OCI-LY1 (cell line): Measurements from ENCODE around the gene SNTG2.

Experiments
- H2AFZ ChIP-seq: fragments of 200-600 bp; sonication (generic), shearing (Covaris generic); 2 replicates; pipeline ENCODE4 v1.6.0; 2014; ENCODE audit warnings: antibody characterized with exemption, mild to moderate bottlenecking, low read length
- H3F3A ChIP-seq: fragments of 200-600 bp; sonication (generic), shearing (Covaris generic); 2 replicates; pipeline ENCODE4 v1.6.0; 2014; ENCODE audit warnings: mild to moderate bottlenecking, antibody characterized with exemption, low read length, moderate library complexity; ENCODE audit not compliant: insufficient read depth
- H3K27ac ChIP-seq: fragments of 200-600 bp; sonication (generic); 2 replicates; pipeline ENCODE4 v1.5.1; 2014; ENCODE audit warnings: low read length, mixed run types, mild to moderate bottlenecking, low read depth; ENCODE audit not compliant: poor library complexity, severe bottlenecking
- H3K27me3 ChIP-seq: fragments of 200-600 bp; sonication (generic); 2 replicates; pipeline ENCODE4 v1.6.0; 2014; ENCODE audit warnings: antibody characterized with exemption, mild to moderate bottlenecking, low read length, moderate library complexity; ENCODE audit not compliant: insufficient read depth
- H3K36me3 ChIP-seq: fragments of 200-600 bp; sonication (generic); 2 replicates; pipeline ENCODE4 v1.6.1; 2014; ENCODE audit warnings: mild to moderate bottlenecking, antibody characterized with exemption, low read length, moderate library complexity, mixed read lengths; ENCODE audit not compliant: insufficient read depth
- H3K4me1 ChIP-seq: fragments of 200-600 bp; sonication (generic); 2 replicates; pipeline ENCODE4 v1.5.1; 2014; ENCODE audit warnings: mild to moderate bottlenecking, low read length, moderate library complexity; ENCODE audit not compliant: insufficient read depth, severe bottlenecking
- H3K4me2 ChIP-seq: fragments of 200-600 bp; sonication (generic), shearing (Covaris generic); 2 replicates; pipeline ENCODE4 v1.6.1; 2014; ENCODE audit warnings: low read length
- H3K4me3 ChIP-seq: fragments of 200-600 bp; sonication (generic); 2 replicates; pipeline ENCODE4 v1.5.1; 2014; ENCODE audit warnings: low read length, low read depth, mild to moderate bottlenecking, mixed read lengths; ENCODE audit not compliant: poor library complexity, severe bottlenecking
- H3K79me2 ChIP-seq: fragments of 200-600 bp; shearing (Covaris generic); 2 replicates; pipeline ENCODE4 v1.6.1; 2016; ENCODE audit warnings: mixed run types, low read length, mixed read lengths; ENCODE audit not compliant: insufficient read depth
- H3K9ac ChIP-seq: fragments of 200-600 bp; sonication (generic), shearing (Covaris generic); 2 replicates; pipeline ENCODE4 v1.6.1; 2014; ENCODE audit warnings: mild to moderate bottlenecking, low read length, mixed read lengths
- H3K9me2 ChIP-seq: fragments of 200-600 bp; sonication (generic), shearing (Covaris generic); 2 replicates; pipeline ENCODE4 v1.6.1; 2014; ENCODE audit warnings: low read depth, mild to moderate bottlenecking, low read length, mixed read lengths
- H3K9me3 ChIP-seq: fragments of 200-600 bp; shearing (Covaris generic); 2 replicates; pipeline ENCODE4 v1.6.1; 2014; ENCODE audit warnings: low read length, mixed read lengths
- H4K20me1 ChIP-seq: fragments of 200-600 bp; sonication (generic), shearing (Covaris generic); 2 replicates; pipeline ENCODE4 v1.6.0; 2016; ENCODE audit warnings: mild to moderate bottlenecking, low read length; ENCODE audit not compliant: insufficient read depth
- CTCF ChIP-seq: fragments of 200-600 bp; sonication (generic), shearing (Covaris generic); IDR thresholded peaks from 2 replicates; pipeline ENCODE4 v1.5.1; 2017; ENCODE audit warnings: mild to moderate bottlenecking, antibody characterized with exemption, low read length, moderate library complexity, mixed read lengths
- EZH2 ChIP-seq: fragments of 200-600 bp; sonication (generic), shearing (Covaris generic); IDR thresholded peaks from 2 replicates; pipeline ENCODE4 v1.8.0; 2017; ENCODE audit warnings: borderline replicate concordance, mixed run types, mild to moderate bottlenecking, antibody characterized with exemption, low read length, moderate library complexity, mixed read lengths

The SNTG2 gene

DNA sequence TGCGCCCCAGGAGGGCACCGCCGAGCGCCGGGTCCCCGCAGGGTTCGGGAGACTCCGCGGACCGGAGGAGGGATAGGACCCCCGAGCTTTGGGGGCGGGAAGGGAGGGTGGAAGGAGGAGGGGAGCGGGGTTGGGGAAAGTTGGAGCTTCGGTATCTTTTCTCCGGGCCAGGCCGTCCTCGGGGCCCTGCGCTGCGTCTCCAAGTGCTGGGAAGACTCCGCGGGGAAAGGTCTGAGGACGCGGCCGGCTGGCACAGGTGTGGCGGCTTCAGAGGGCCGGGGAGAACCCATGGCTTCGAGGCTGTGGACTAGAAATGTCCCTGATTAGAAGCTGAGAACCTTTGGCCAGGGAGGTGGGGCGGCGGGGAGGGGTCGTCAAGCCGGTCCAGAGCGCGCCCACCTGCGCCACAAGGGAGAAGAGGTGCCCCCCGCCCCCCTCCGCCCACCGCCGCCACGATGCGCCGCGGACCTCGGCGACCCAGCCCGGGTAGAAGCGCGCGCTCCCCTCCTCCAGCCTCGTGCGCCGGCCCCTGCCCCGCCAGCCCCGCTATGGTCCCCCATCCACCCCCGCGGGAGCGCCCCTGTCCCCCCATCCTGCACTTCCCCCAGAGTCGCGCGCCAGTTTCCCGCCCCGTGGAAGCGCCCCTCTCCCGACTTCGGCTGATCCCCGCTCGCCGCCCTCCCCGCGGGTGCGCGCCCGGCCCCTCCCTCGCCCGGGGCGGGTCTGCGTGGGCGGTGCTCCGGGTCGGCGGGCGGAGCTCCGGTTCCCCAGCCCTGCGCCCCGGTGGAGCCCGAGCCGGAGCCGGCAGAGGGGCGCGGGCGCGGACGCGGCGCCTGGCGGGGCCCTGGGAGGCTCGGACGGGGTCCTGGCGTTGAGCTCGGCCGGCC lies at the start of gene SNTG2:
Gene SNTG2, plus strand, starts transcription at position 770 of the 887 bp plus-strand sequence. CDS start 148 bp downstream, outside the sequence.
- no peaks in the 10 kb centered on the region for H3K27me3 ChIP-seq
- no peaks in the 10 kb centered on the region for H3K9me2 ChIP-seq
- H3K79me2 ChIP-seq, result no peaks in the 10 kb centered on the region
- no peak within 1 kb of the TSS for H3K27ac ChIP-seq
- H3K4me1 ChIP-seq, result no peaks in the 10 kb centered on the region
- no peaks in the 10 kb centered on the region for H3K9me3 ChIP-seq
- H3K36me3 ChIP-seq, result no peaks in the 10 kb centered on the region
- no peak within 1 kb of the TSS for H3K4me3 ChIP-seq
- H3K9ac ChIP-seq, result no peak within 1 kb of the TSS
- H4K20me1 ChIP-seq, result no peaks in the 10 kb centered on the region
- no peak within 1 kb of the TSS for H3K4me2 ChIP-seq
- no peaks in the 10 kb centered on the region for H3F3A ChIP-seq
- H2AFZ ChIP-seq, result no peak within 1 kb of the TSS
- TF ChIP-seq EZH2 (no peak), CTCF (no peak)

DNA sequence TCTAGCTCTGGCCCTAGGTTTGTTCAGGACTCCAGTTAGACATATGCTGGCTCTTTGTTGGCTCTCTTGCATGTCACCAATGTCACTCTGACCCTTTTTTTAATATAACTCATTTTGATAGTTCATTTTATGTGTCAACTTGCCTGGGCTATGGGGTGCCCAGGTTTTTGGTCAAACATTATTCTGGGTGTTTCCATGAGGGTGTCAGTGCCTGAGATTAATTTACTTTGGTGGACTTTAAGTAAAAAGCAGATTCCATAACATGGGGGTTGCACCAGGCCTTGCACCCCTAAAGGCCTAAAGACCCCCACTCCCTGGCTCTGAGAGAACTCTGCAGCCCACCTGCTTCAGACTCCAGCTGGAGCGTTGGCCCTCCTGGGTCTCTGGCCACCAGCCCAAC lies 48.1 kb upstream of the SNTG2 start:
- Histone ChIP-seq H4K20me1 (no peaks in the 10 kb centered on the region), H2AFZ (no peak overlapping the region)

DNA sequence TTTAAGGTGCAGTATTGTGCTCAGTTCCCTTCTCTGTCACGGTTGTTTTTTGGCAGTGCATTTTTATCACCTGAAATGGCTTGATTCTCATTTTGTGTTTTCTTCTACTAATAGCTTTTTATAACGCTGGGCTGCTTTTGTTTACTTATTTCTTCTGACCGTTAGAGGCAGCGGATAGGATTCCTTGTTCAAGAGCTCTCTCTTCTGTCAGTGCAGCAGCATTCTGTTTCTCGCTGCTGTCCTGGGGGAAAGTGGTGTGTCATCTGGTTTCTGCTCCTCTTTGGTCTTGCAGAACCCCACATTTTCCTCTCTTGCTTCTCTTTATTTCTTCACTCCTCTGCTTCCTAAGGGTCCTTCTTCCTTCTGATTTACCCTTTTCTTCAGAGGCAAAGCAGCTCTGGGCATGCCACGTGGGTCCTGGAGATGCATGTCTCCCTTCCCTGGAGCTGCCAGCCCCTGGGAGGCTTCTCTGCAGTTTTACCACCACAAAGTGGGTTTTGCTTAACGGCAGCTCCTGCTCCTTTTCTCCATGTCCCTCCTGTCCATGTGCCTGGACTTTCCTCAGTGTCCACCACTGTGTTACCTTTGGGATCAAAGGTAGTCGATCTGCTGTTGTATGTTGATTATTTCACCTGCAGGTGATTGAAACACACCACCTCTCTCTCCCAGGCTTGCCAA lies 47.3 kb upstream of the SNTG2 start:
- Histone ChIP-seq H4K20me1 (no peaks in the 10 kb centered on the region), H3K9me2 (no peaks in the 10 kb centered on the region), H3K27me3 (no peaks in the 10 kb centered on the region; the same call in 1 of the 2 replicates), H3K9me3 (no peaks in the 10 kb centered on the region; the same call in 1 of the 2 replicates), H3K36me3 (no peaks in the 10 kb centered on the region), H3K4me1 (no peaks in the 10 kb centered on the region), H3K4me3 (no peak overlapping the region), H2AFZ (no peak overlapping the region), H3K79me2 (no peaks in the 10 kb centered on the region), H3K9ac (no peak overlapping the region), H3F3A (no peaks in the 10 kb centered on the region), H3K4me2 (no peak overlapping the region), H3K27ac (no peak overlapping the region)
- TF ChIP-seq EZH2, result no peak

More for the DNA sequence above, 48.1 kb upstream of the SNTG2 start:
- no peaks in the 10 kb centered on the region for H3K36me3 ChIP-seq
- H3F3A ChIP-seq, result no peaks in the 10 kb centered on the region
- H3K27me3 ChIP-seq, result no peaks in the 10 kb centered on the region; the same call in 1 of the 2 replicates
- no peaks in the 10 kb centered on the region; the same call in 1 of the 2 replicates for H3K9me3 ChIP-seq
- H3K27ac ChIP-seq, result no peak overlapping the region
- H3K4me3 ChIP-seq, result no peak overlapping the region
- H3K4me2 ChIP-seq, result no peak overlapping the region
- no peaks in the 10 kb centered on the region for H3K9me2 ChIP-seq
- no peaks in the 10 kb centered on the region for H3K4me1 ChIP-seq
- TF ChIP-seq EZH2 (no peak), CTCF (no peak)
- no peaks in the 10 kb centered on the region for H3K79me2 ChIP-seq
- no peak overlapping the region for H3K9ac ChIP-seq
